NCI-H2029 (cell line): Measurements from ENCODE around the gene A2ML1.
"Not testable (repeated sequence)": the region's sequence is repeated elsewhere in the genome, so short reads cannot be mapped to it uniquely, and the experiment has no call there.

Source experiments
- DNase-seq: peaks from one replicate; lab custom pipeline; 2025; lab: John Stamatoyannopoulos, UW

The A2ML1 gene

DNA sequence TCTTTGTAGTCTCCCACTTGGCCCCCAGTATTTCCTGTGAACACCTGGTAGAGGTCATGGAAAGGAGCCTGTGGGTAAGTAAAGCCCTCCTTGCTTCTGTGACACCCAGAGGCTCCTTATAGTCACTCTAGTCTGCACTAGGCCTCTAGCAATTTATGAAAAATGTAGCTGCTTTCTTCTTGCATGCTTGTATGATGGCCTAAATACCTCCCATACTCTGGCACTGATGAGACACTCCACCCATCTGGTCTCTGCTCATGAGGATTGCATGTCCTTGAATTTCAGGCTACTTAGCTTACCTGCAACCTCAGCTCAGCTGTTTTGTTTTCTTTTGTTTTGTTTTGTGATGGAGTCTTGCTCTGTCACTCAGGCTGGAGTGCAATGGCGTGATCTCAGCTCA, 4.6 kb upstream of the A2ML1 start:
- DNase-seq: no peak

DNA sequence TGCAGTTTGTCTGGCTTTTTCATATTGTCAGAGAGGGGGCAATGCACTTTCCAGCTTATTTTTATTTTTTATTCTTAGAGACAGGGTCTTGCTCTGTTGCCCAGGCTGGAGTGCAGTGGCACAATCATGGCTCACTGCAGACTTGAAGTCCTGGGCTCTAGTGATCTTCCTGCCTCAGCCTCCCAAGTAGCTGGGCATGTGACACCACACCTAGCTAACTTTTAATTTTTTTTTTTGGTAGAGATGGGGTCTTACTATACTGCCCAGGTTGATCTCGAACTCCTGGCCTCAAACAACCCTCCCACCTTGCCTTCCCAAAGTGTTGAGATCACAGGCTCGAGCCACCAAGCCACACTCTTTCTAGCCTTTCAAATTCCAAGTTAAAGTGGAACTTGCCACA, 3.9 kb upstream of the A2ML1 start:
- DNase-seq: no peak

DNA sequence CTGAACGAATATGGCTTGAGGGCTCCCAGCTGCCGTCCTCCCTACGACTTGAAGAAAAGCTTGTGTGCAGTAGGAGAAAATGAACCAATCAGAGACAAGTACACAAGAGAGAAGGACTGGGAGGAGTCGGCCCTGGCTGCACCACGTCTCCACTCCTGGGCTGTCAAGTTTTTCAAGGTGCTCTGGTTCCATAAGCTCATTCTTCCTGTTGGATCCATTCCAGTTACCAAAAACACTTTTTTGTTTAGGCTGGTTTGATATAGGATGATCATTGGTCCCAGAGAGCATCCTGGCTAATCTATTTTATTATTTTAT, 2.8 kb upstream of the A2ML1 start:
- no peak for DNase-seq

DNA sequence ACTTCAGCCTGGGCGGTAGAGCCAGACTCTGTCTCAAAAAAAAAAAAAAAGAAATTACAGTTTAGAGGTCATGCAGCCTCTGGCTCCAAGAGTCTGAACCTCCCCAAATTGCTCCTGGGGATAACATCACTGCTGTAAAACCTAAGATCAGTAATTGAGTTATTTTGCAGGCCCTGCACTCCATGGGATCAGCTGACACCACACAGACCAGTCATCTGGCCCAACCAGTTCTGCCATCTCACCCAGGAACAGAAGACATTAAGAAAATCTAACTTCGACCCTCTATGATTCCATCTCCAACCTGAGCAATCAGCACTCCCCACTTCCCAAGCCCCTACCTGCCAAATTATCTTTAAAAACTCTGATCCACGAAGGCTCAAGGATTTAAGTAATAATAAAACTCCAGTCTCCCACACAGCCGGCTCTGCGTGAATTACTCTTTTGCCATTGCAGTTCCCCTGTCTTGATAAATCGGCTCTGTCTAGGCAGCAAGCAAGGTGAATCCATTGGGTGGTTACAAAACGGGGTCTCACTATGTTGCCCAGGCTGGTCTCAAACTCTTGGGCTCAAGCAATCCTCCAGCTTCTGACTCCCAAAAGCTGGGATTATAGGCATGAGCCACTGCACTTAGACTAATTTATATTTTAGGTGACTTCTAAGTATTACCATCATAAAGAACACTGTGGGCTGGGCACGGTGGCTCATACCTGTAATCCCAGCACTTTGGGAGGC, 1.6 kb upstream of the A2ML1 start:
- DNase-seq: not testable (repeated sequence)

DNA sequence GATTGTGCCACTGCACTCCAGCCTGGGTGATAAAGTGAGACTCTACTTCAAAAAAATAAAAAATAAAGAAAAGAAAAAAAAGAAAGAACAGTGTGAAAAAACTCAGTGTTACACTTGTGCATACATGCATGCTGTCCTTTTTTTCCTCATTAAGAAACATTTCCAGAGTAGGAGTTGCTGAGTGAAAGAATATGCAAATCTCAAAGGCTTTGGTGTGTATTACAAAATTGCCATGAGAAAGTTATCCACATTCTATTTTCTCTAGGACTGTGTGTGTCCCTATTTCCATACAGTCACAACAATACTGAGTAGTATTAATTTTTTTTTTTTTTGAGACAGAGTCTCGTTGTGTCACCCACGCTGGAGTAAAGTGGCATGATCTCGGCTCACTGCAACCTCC, 830 bp upstream of the A2ML1 start:
- no peak for DNase-seq

DNA sequence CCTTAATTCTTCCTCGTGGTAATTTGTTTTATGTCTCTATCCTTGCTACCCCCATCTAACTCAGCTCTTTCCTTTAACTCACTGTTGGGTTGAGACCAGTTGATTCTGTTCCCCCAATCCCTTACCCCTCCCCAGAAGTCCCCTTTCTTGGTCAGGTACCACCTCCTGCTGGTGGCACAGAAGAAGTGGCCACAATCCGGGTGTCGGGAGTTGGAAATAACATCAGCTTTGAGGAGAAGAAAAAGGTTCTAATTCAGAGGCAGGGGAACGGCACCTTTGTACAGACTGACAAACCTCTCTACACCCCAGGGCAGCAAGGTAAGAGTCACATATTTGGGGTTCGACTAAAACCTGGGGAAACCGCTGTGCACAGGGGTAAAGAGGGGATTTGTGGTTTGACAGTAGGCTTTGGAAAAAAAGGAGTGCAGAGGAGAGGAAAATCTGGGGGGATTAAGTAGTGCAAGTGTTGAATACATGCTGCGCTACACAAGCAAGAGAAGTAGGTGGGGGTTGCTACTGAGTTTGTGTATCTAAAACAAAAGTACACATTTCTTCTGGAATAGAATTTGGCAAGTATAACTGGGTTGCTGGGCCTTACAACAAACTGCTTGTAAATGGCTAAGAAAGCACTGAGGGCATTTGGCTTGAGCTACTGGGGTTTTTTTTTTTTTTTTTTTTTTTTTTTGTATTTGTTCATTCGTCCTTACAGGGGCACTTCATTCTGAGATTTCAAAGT, 1.3 kb downstream of the A2ML1 start:
- DNase-seq: no peak

DNA sequence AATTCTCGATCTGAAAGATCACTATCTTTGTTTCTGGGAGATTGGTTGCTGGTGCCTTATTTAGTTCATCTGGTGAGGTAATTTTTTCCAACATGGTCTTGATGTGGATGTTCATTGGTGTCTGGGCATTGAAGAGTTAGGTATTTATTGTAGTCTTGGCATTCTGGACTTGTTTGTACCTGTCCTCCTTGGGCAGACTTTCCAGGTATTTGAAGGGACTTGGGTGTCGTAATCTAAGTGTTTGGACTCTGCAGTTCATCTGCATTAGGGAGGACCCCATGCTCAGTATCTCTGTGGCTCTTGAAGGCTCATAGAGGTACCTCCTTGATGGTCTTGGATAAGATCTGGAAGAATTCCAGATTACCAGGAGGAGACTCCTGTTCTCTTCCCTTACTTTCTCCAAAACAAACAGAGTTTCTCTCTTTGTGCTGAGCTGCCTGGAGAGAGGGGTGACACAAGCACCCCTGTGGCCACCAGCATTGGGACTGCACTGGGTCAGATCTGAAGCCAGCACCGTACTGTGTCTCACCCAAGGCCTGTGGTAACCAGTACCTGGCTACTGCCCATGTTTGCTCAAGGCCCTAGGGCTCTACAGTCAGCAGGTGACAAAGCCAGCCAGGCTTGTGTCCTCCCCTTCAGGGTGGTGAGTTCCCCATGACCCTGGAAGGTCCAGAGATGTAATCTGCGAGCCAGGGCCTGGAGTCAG, 5.3 kb downstream of the A2ML1 start:
- no peak for DNase-seq

DNA sequence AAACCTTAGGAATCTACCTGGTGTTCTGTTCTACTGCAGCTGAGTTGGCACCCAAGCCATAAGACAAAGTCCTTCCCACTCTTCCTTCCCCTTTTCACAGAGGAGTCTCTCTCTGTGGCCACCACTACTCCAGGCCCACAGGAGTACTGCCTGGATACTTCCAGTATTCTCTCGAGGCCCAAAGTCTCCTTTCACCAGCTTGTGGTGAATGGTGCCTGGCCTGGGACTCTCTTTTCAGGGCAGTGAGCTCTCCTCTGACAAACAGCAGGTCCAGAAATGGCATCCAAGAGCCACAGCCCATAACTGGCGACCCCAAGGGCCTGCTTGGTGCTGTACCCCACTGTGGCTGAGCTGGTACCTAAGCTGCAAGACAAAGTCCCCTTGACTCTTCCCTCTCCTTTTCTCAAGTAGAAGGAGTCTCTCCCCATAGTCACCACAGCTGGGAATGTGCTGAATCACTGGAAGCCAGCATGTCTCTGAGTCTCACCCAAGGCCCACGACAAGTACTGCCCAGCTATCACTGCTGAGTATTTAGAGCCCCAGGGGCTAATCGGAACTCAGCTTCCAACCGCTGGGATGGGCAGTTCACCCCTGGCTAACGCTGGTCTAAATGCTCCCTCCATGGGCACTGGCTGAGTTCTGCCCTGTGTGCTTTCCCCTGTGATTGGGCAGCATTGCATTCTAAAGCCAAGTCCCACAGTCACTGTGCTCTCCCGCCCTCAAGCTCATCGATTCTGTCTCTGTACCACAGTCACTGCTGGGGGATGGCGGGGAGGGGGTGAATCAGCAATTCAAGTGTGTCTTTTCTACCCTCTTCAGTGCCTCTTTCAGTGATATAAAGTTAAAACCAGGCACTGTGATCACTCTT, 6.1 kb downstream of the A2ML1 start:
- DNase-seq: no peak

DNA sequence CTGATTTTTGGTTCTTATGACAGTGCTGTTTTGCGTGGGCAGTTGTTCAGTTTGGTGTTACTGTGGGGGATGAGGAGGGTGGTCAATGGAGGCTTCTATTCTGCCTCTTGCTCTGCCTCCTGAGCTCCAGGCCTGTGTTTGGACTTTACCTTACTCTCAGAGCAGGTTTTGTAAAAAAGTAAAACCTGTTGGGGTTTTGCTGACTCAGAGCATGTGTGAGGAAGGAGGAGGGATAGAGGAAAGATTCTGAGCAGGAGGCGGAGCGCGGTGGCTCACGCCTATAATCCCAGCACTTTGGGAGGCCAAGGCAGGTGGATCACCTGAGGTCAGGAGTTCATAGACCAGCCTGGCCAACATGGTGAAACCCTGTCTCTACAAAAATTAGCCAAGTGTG, 6.7 kb downstream of the A2ML1 start:
- no peak for DNase-seq

DNA sequence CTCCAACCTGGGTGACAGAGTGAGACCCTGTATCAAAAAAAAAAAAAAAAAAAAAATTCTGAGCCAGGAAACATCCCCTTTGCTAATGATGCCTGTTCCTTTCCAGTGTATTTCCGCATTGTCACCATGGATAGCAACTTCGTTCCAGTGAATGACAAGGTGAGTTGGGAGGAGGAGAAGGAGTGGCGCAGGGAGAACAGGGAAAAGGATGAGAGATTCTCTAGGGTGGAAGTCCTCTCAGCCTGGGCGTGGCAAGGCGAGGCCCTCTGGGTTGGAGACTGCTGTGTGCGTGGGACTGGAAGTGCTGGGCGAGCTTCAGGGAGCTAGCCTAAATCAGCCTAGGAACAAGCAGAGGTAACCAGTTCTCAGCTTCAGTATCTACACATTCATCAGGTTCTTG, 7.2 kb downstream of the A2ML1 start:
- no peak for DNase-seq

DNA sequence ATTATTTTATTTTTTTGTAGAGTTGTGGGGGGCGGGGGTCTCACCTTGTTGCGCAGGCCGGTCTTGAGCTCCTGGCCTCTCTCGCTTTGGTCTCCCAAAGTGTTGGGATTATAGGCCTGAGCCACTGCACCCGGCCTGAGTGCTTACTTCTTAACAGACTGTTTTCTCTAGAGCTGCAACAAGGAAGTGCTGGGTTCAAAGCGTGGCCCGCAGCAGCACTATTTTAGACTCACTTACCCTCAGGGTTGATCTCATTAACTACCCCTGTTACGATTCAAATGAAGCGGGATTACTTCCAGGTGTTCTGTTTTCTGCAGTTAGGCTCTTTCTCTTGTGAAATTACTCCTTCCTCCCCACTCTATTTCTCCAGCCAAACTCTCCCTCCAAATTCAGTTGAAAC, 8.7 kb downstream of the A2ML1 start:
- DNase-seq: no peak

DNA sequence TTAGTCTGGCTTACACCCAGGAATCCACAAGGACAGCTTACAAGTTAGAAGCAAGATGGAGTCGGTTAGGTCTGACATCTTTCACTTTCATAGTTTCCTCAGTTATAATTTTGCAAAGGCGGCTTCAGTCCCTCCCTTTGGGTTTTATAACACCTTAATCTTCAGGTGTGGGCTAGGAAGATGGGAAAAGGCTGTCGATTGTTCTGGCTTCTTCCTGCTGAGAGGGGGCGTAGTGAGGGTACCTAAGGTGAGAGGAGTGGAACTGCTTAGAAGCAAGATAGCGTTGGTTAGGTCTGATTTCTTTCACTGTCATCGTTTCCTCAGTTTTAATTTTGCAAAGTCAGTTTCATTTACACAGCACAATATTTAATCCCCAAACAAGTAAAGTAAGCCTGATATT, 10.1 kb downstream of the A2ML1 start:
- no peak for DNase-seq

DNA sequence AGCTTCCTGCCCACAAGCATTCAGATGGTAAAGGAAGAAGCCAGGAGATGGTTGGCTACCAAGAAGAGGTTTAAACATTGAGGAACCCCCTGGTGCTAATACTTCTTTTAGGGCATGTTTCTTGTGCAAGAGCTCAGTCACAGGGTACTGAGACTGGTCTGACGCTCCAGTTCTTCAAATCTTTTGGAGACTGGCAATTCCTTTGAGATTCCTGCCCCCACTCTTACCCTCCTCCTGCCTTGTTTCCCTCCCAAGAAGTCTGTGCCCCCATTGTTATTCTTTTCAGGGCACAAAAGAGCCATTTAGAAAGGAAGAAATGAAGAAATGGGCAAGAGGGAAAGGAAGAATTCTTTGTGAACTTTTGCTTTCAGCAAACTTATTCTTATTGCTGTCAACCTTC, 11.8 kb downstream of the A2ML1 start:
- DNase-seq: no peak

DNA sequence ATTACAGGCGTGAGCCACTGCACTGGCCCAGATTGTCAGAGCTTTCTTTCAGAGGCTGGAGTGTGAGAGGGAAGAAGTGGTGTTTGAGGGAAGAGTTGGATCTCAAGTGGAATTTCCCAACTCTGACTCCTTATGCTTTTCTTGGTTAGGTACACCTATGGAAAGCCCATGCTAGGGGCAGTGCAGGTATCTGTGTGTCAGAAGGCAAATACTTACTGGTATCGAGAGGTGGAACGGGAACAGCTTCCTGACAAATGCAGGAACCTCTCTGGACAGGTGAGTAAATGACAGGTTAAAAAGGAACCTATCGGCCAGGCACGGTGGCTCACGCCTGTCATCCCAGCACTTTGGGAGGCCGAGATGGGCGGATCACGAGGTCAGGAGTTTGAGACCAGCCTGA, 14.9 kb downstream of the A2ML1 start:
- no peak for DNase-seq

DNA sequence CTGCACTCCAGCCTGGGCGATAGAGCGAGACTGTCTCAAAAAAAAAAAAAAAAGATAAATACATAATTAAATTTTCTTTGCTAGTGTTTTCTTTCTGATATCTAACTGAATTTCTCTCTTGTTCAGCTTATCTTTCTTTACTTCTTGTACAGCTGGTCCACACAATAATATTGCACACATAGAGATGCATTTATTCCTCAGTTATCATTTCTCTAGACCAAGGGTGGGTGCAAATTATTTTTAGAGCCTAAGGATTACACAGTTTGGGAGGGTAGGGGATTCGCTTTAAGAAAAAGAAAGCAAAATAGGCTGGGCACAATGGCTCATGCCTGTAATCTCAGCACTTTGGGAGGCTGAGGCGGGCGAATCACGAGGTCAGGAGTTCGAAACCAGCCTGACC, 17.9 kb downstream of the A2ML1 start:
- no peak for DNase-seq

DNA sequence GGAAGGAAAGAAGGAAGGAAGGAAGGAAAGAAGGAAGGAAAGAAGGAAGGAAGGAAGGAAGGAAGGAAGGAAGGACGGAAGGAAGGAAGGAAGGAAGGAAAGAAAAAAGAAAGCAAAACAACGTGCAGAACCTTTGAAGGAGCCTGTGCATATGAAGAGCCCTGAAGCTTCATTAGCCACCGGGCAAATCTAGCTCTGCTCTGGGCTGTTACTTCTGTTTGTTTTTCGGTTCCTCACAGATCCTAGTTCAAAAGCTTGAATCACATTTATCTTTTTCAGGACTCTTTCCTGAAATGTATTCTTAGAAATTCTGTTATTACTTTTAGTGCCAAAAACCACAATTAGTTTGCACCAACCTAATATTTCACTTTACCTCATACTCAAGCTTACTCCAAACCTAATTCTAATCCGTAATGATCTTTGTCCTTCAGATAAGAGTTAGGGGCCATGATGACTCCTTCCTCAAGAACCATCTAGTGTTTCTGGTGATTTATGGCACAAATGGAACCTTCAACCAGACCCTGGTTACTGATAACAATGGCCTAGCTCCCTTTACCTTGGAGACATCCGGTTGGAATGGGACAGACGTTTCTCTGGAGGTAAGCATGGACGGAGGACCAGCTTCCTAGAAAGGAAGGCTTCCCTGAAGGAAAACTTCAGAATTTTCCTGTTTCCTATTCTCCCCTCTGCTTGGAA, 18.7 kb downstream of the A2ML1 start:
- no peak for DNase-seq

DNA sequence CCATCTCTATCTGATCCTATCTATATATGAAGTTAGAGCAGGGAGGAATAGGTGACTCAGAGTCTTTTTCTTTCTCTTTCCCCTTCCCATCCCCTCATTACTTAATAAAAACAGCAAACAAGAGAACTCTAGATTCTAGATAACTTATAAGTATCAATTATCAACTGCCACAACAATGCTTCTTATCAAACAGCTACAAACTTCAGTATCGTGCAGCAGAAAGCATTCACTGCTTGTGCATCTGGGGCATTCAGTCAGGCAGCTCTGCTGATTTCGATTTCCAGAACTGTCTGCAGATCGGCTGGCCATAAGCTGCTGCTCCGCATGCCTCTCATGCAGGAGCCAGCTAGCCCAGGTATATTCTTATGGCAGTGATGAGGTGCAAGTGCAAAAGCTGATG, 19.4 kb downstream of the A2ML1 start:
- no peak for DNase-seq

DNA sequence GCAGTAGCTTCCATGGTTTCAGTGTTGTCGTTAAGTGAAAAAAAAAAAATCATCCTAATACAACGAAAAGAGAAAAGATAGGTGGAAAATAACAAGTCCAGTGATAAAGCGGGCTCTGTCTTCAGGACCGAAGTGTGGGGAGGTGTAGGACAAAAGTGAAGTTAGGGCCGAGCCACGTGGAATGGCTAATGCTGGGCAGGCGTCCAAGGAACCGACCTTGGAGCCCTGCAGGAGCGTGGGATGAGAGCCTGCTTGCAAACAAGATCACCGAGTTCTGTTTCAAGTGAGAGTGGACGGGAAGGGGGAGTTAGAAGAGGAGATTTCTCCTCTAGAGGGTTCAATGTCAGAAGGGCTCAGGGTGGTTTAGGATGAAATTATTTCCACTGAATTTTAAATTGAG, 22.2 kb downstream of the A2ML1 start:
- no peak for DNase-seq

DNA sequence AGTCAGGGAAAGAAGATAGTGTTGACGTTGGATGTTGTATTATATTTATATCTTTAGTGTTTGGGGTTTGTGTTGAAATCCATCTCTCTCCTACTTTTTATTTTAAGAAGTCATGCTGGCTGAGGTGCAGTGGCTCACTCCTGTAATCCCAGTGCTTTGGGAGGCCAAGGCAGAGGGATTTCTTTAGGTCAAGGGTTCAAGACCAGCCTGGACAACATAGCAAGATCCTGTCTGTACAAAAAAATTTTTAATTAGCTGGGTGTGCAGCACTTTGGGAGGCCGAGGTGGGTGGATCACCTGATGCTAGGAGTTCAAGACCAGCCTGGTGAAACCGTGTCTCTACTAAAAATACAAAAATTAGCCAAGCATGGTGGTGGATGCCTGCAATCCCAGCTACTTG, 23.9 kb downstream of the A2ML1 start:
- DNase-seq: no peak

DNA sequence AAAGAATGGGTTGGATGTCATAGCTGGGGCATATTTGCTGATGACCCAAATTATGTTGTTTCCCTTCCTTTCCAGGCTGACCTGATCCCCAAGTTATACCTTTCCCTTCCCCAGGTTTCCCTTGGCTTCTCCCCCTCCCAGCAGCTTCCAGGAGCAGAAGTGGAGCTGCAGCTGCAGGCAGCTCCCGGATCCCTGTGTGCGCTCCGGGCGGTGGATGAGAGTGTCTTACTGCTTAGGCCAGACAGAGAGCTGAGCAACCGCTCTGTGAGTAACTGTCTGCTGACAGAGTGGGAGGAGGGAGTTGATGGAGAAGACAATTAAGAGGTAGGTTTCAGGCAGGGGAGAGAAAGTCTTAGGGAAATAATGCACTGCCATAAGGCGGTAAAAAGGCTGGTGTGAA, 25.0 kb downstream of the A2ML1 start:
- no peak for DNase-seq

DNA sequence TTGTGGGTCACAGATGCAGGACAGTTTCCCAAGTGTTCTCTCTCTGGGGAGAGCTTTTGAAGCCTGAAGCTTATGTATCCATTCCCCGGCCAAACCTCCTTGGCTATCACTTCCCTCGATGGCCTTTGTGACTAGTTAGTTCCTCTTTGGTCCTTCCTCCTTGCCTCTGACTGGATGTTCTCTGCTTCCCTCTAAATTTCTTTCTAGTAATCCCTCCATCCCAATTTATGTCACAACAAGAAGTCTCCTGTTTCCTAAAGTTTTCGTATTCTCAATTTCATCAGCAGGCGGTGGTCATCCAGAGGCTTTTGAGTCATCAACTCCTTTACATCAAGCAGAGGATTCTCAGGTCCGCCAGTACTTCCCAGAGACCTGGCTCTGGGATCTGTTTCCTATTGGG, 27.5 kb downstream of the A2ML1 start:
- DNase-seq: no peak

DNA sequence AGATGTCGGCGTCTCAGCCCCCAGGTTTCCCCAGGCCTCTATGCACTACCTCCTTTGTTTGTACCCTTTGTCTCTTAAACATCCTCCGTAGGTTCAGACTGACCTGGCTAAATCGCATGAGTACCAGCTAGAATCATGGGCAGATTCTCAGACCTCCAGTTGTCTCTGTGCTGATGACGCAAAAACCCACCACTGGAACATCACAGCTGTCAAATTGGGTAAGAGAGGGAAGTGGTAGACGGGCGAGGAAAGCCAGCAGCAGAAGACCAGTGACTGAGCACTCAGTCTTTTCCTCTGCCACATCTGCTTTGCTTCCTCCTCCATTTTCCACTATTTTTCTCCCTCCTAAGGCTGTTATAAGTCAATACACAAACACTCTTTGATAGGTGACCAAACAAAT, 29.7 kb downstream of the A2ML1 start:
- DNase-seq: no peak
